H1 (cell line): ENCODE results near the gene TARS2. TPM values are rescaled to one million over a fixed set of nuclear protein-coding genes. Genes with fewer than 3 reads are reported as not detected.

Experiments
- CTCF ChIA-PET: fragments of 300-600 bp; sonication (Branson Sonifier 250); formaldehyde crosslinking; loops from one replicate; lab custom pipeline; 2021; ENCODE audit not compliant: partially characterized antibody; lab: Charles Lee
- POLR2A ChIA-PET: fragments of 300-600 bp; sonication (Branson Sonifier 250); formaldehyde crosslinking; loops from one replicate; lab custom pipeline; 2021; ENCODE audit warnings: inconsistent platforms; ENCODE audit not compliant: partially characterized antibody; lab: Charles Lee
- DNase-seq, 2 experiments: peaks; one replicate each; pipeline versions ENCODE4 v3.0.0 to v3.0.0-alpha.2; 2010 to 2022; ENCODE audit warnings: low spot score in 2 of 2, low read depth in 1 of 2, mixed read lengths in 1 of 2
- FAIRE-seq: peaks from 2 replicates; lab custom pipeline; 2011; peaks lifted over from hg19 to GRCh38; lab: Jason Lieb, UNC
- H2AFZ ChIP-seq: 2 replicates; pipeline ENCODE4 v1.8.1; 2012; ENCODE audit warnings: low read length, inconsistent platforms
- H2AK5ac ChIP-seq: 2 replicates; pipeline ENCODE4 v1.6.1; 2013; ENCODE audit warnings: low read depth, low read length
- H2BK120ac ChIP-seq: replicated peaks from 2 replicates; pipeline ENCODE3; 2013; ENCODE audit warnings: low read depth, low read length, inconsistent platforms
- H2BK12ac ChIP-seq: 2 replicates; pipeline ENCODE4 v1.6.1; 2013; ENCODE audit warnings: low read depth, low read length
- H2BK15ac ChIP-seq: 2 replicates; pipeline ENCODE4 v1.6.1; 2013; ENCODE audit warnings: low read length
- H2BK20ac ChIP-seq: 2 replicates; pipeline ENCODE4 v1.6.1; 2013; ENCODE audit warnings: low read length
- H2BK5ac ChIP-seq: 2 replicates; pipeline ENCODE4 v1.6.1; 2013; ENCODE audit warnings: low read depth, low read length
- H3K14ac ChIP-seq: 2 replicates; pipeline ENCODE4 v1.6.1; 2013; ENCODE audit warnings: inconsistent platforms; ENCODE audit not compliant: insufficient read length
- H3K18ac ChIP-seq: 2 replicates; pipeline ENCODE4 v1.6.1; 2013; ENCODE audit warnings: low read length; ENCODE audit errors: extremely low read depth
- H3K23ac ChIP-seq: 2 replicates; pipeline ENCODE4 v1.6.1; 2013; ENCODE audit warnings: inconsistent platforms; ENCODE audit not compliant: insufficient read length
- H3K23me2 ChIP-seq: 2 replicates; pipeline ENCODE4 v1.6.1; 2013; ENCODE audit warnings: low read depth, low read length
- H3K27ac ChIP-seq: 2 replicates; pipeline ENCODE4 v1.6.1; 2011; ENCODE audit warnings: low read depth, low read length, inconsistent platforms
- H3K27me3 ChIP-seq, 4 experiments: replicated peaks in 1 of 4; 1 replicate in 1 of 4; 2 replicates in 3 of 4; pipeline versions ENCODE4 v1.6.1 to v1.8.1; 2011 to 2013; ENCODE audit warnings: low read length in 3 of 4, mild to moderate bottlenecking in 3 of 4, inconsistent platforms in 2 of 4, mixed read lengths in 2 of 4, moderate library complexity in 1 of 4; ENCODE audit not compliant: control insufficient read depth in 3 of 4, insufficient read depth in 3 of 4; ENCODE audit errors: extremely low read depth in 1 of 4
- H3K36me3 ChIP-seq, 4 experiments: 2 replicates each; pipeline versions ENCODE4 v1.6.1 to v1.8.1; 2011 to 2013; ENCODE audit warnings: mild to moderate bottlenecking in 4 of 4, low read length in 3 of 4, moderate library complexity in 2 of 4, control low read depth in 1 of 4, inconsistent platforms in 1 of 4; ENCODE audit not compliant: insufficient read depth in 4 of 4, control insufficient read depth in 2 of 4
- H3K4ac ChIP-seq: replicated peaks from 2 replicates; pipeline ENCODE3; 2013; ENCODE audit warnings: low read length, low read depth, mixed read lengths, inconsistent platforms; ENCODE audit not compliant: insufficient read length
- H3K4me1 ChIP-seq, 4 experiments: replicated peaks in 1 of 4; 1 replicate in 1 of 4; 2 replicates in 3 of 4; pipeline versions ENCODE4 v1.6.1 to v1.8.1; 2011 to 2013; ENCODE audit warnings: low read length in 3 of 4, inconsistent platforms in 2 of 4, mixed read lengths in 1 of 4; ENCODE audit not compliant: insufficient read depth in 4 of 4, control insufficient read depth in 3 of 4
- H3K4me2 ChIP-seq, 2 experiments: 2 replicates each; pipeline versions ENCODE4 v1.6.1 to v1.8.1; 2011 to 2013; ENCODE audit warnings: low read depth in 2 of 2, low read length in 2 of 2, control low read depth in 1 of 2, inconsistent platforms in 1 of 2, mild to moderate bottlenecking in 1 of 2; ENCODE audit not compliant: insufficient read depth in 1 of 2
- H3K4me3 ChIP-seq, 4 experiments: fragments of 200-600, 300-600 bp in 1 of 4; sonication (generic), shearing (Covaris generic), sonication (Bioruptor Twin) in 1 of 4; 2 replicates each; pipeline versions ENCODE4 v1.5.1 to v1.8.1; 2011 to 2016; ENCODE audit warnings: low read length in 4 of 4, low read depth in 3 of 4, control low read depth in 2 of 4, inconsistent platforms in 2 of 4, mild to moderate bottlenecking in 2 of 4, mixed read lengths in 1 of 4, moderate library complexity in 1 of 4; ENCODE audit not compliant: insufficient read depth in 2 of 4; ENCODE audit errors: extremely low read depth in 1 of 4
- H3K56ac ChIP-seq: replicated peaks from 2 replicates; pipeline ENCODE3; 2013; ENCODE audit warnings: low read depth, mild to moderate bottlenecking, mixed read lengths, low read length, inconsistent platforms; ENCODE audit not compliant: insufficient read length
- H3K79me1 ChIP-seq: 2 replicates; pipeline ENCODE4 v1.6.1; 2013; ENCODE audit warnings: low read depth, low read length, control low read depth
- H3K79me2 ChIP-seq, 2 experiments: 2 replicates each; pipeline versions ENCODE4 v1.6.1 to v1.8.1; 2012 to 2013; ENCODE audit warnings: low read length in 2 of 2, mild to moderate bottlenecking in 2 of 2, inconsistent platforms in 1 of 2; ENCODE audit not compliant: insufficient read depth in 2 of 2, control insufficient read depth in 1 of 2
- H3K9ac ChIP-seq, 4 experiments: replicated peaks in 1 of 4; 1 replicate in 1 of 4; 2 replicates in 3 of 4; pipeline versions ENCODE4 v1.6.1 to v1.8.1; 2011 to 2013; ENCODE audit warnings: low read depth in 3 of 4, low read length in 3 of 4, control low read depth in 2 of 4, mild to moderate bottlenecking in 2 of 4, moderate library complexity in 2 of 4, inconsistent platforms in 1 of 4; ENCODE audit errors: extremely low read depth in 1 of 4
- H3K9me3 ChIP-seq, 2 experiments: 2 replicates each; pipeline versions ENCODE4 v1.6.1 to v1.8.1; 2012 to 2013; ENCODE audit warnings: mild to moderate bottlenecking in 2 of 2, moderate library complexity in 2 of 2, control low read depth in 1 of 2, inconsistent platforms in 1 of 2, low read depth in 1 of 2, low read length in 1 of 2, mixed read lengths in 1 of 2; ENCODE audit not compliant: insufficient read depth in 2 of 2
- H4K20me1 ChIP-seq, 2 experiments: replicated peaks in 1 of 2; 2 replicates each; pipeline versions ENCODE3 to v1.8.1; 2011 to 2013; ENCODE audit warnings: inconsistent platforms in 2 of 2, low read length in 2 of 2, mild to moderate bottlenecking in 1 of 2; ENCODE audit not compliant: insufficient read depth in 2 of 2, control insufficient read depth in 1 of 2
- H4K5ac ChIP-seq: 2 replicates; pipeline ENCODE4 v1.6.1; 2013; ENCODE audit warnings: low read length, low read depth, mixed read lengths, inconsistent platforms; ENCODE audit not compliant: insufficient read length
- H4K8ac ChIP-seq: 2 replicates; pipeline ENCODE4 v1.8.0; 2013; ENCODE audit warnings: mild to moderate bottlenecking, moderate library complexity, low read length, inconsistent platforms; ENCODE audit not compliant: insufficient read depth; ENCODE audit errors: extremely low read depth
- H4K91ac ChIP-seq: replicated peaks from 2 replicates; pipeline ENCODE3; 2013; ENCODE audit warnings: low read length, mixed read lengths, inconsistent platforms; ENCODE audit not compliant: insufficient read length
- RBBP5 ChIP-seq: IDR thresholded peaks from 2 replicates; pipeline ENCODE4 v1.7.1; 2012; ENCODE audit warnings: low read depth, mild to moderate bottlenecking, inconsistent platforms, low read length, moderate library complexity, borderline replicate concordance
- SIRT6 ChIP-seq: IDR thresholded peaks from one replicate; pipeline ENCODE4 v1.7.1; 2012; ENCODE audit warnings: low read length, inconsistent platforms
- SP1 ChIP-seq: IDR thresholded peaks from 2 replicates; pipeline ENCODE4 v1.6.1; 2011; ENCODE audit warnings: low read depth, low read length
- TAF7 ChIP-seq: optimal IDR thresholded peaks from 2 replicates; pipeline ENCODE3; 2011; ENCODE audit warnings: low read depth, mild to moderate bottlenecking, inconsistent platforms, low read length, moderate library complexity, borderline replicate concordance
- TEAD4 ChIP-seq: IDR thresholded peaks from 2 replicates; pipeline ENCODE4 v1.6.1; 2012; ENCODE audit warnings: low read depth, low read length, inconsistent platforms, mixed read lengths
- USF2 ChIP-seq: IDR thresholded peaks from 2 replicates; pipeline ENCODE4 v1.6.1; 2011; ENCODE audit warnings: low read length, improper control_type of control experiment
- WGBS, 2 experiments: shearing (Covaris generic) in 1 of 2; methylation state at CpG; one replicate each; pipeline versions ENCODE4 v1.1.6 to v1.1.7; 2013 to 2015; ENCODE audit warnings: low lambda C conversion rate in 2 of 2, mixed read lengths in 2 of 2, inconsistent platforms in 1 of 2, low coverage in 1 of 2, missing lambda C conversion rate in 1 of 2; ENCODE audit not compliant: insufficient replicate concordance in 2 of 2, insufficient coverage in 1 of 2, insufficient read length in 1 of 2; ENCODE audit errors: extremely low coverage in 1 of 2, missing lambda C conversion rate in 1 of 2; 5-methylcytosine and 5-hydroxymethylcytosine counted together
- polyA plus RNA-seq, 7 experiments: library from polyadenylated mRNA; depleted of rRNA in 3 of 7; stranded (reverse) in 5 of 7; unstranded in 2 of 7; fragments of >200 nt in 5 of 7; fragments of 200-250 nt in 2 of 7; gene quantifications; 1 replicate in 5 of 7; 2 replicates in 1 of 7; 4 replicates in 1 of 7; pipeline versions ENCODE4 v1.2.1 to v1.2.3, GENCODE V29; 2011 to 2013; ENCODE audit warnings: missing spikeins in 2 of 7, mixed read lengths in 2 of 7
- total RNA-seq: library from RNA; stranded (reverse); fragmentation: NEBNext Ultra II Directional; extraction: Animal tissue kit (Norgen Biotek cat#: 25700); gene quantifications from 2 replicates; pipeline ENCODE4 v1.2.1, GENCODE V29; 2021
- TF ChIP-seq, protein P1 (sequence below): IDR thresholded peaks from 2 replicates; pipeline ENCODE4 v1.6.1; 2012; ENCODE audit warnings: low read length, inconsistent platforms

The TARS2 gene
- total and polyA plus RNA-seq, 2 of the 8 experiments (the other 6 are each of a cell fraction or from before 2014, with no cell fraction given), result 38.9 to 39.1 TPM

DNA sequence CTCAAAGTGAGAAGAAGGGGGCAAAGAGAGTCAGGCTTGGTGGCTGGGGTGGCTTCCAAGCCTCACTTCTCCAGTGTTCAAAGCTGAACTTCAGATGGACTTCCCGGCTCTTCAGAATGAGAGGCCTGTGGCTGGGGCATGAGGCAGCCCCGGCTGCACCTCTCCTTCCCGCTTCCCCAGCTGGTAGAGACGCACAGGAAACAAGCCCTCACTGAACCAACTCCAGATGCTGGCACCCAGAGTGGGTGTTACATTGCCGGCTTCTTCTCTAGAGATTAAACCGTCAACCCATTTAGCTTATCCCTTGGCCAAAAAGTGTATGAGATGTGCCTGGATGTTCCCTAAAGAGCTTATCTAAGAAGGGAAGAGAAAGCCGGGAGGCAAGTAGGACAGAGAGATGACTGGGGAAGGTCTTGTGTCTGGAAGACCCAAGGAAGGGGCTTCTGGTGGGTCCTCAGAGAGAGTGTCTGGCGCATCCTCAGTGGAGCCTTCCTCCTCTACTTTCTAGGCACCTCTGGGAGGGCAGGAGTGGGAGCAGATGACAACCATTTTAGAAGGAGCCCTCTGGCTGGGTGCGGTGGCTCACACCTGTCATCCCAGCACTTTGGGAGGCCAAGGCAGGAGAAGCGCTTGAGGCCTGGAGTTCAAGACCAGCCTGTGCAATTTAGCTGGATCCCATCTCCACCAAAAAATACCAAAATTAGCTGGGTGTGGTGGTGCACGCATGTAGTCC is 64.0 kb downstream of the TARS2 start:
- Histone ChIP-seq H2BK5ac (no peak overlapping the region), H3K23ac (no peak overlapping the region), H2BK120ac (no peak overlapping the region), H2AFZ (no peak overlapping the region), H3K18ac (no peak overlapping the region), H2BK12ac (no peak overlapping the region), H4K91ac (no peak overlapping the region), H3K79me1 (0 out of 2 replicates have a peak, but pooled peaks cover 3% of the 10 kb centered on the region), H4K8ac (no peak overlapping the region), H4K20me1 (peaks cover 1 to 4% of the 10 kb centered on the region in 2 experiments), H3K79me2 (no peaks in the 10 kb centered on the region), H3K9ac (no peak overlapping the region), H3K14ac (no peak overlapping the region), H4K5ac (no peak overlapping the region), H3K27me3 (peaks cover 0 to 19% (median 10%) of the 10 kb centered on the region in 4 experiments; a peak in 5 of 7 replicates), H3K4me3 (no peak overlapping the region), H3K4me2 (no peak overlapping the region), H2BK15ac (no peak overlapping the region), H3K36me3 (peaks cover 0 to 4% (median 2%) of the 10 kb centered on the region in 4 experiments; a peak in 2 of 8 replicates), H3K23me2 (peaks cover 5% of the 10 kb centered on the region; the same call in 1 of the 2 replicates), H2AK5ac (no peak overlapping the region), H2BK20ac (0 out of 2 replicates have a peak overlapping the region, but pooled peaks have one; percentile 32), H3K27ac (no peak overlapping the region), H3K9me3 (no peaks in the 10 kb centered on the region), H3K56ac (no peak overlapping the region), H3K4me1 (peaks cover 2 to 21% (median 12%) of the 10 kb centered on the region in 4 experiments), H3K4ac (no peak overlapping the region)
- ChIA-PET CTCF (interaction anchor here (0.7 to 6.3 kb wide), 7 partner anchors 9 to 297 kb away, joined by 3 to 65 read pairs (median 4); no protein-coding TSS in a partner anchor), POLR2A (interaction anchor here (1.2 to 43.7 kb wide), 6 partner anchors 10 to 187 kb away, joined by 3 to 1380 read pairs (median 59); partner anchors contain the start of genes ENSA, MCL1 and RPRD2)
- 91% methylated on average over 11 of the region's 11 CpGs; no CpG with 5 or more reads in 1 of the 2 experiments for WGBS, 2 experiments
- no peak for FAIRE-seq
- DNase-seq, result no peak
- TF ChIP-seq TAF7 (no peak), USF2 (no peak), RBBP5 (no peak), SIRT6 (no peak), SP1 (no peak), TEAD4 (no peak)
- TF ChIP-seq, protein P1, sequence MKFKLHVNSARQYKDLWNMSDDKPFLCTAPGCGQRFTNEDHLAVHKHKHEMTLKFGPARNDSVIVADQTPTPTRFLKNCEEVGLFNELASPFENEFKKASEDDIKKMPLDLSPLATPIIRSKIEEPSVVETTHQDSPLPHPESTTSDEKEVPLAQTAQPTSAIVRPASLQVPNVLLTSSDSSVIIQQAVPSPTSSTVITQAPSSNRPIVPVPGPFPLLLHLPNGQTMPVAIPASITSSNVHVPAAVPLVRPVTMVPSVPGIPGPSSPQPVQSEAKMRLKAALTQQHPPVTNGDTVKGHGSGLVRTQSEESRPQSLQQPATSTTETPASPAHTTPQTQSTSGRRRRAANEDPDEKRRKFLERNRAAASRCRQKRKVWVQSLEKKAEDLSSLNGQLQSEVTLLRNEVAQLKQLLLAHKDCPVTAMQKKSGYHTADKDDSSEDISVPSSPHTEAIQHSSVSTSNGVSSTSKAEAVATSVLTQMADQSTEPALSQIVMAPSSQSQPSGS, result no peak
